Large intestine (tissue), 3 donors: ENCODE results near the gene XPO6. TPM values are rescaled to one million over a fixed set of nuclear protein-coding genes. Genes with fewer than 3 reads are reported as not detected.

ENCODE experiments used
- DNase-seq, 2 donors: peaks; one replicate each; pipeline versions ENCODE4 v3.0.0 to v3.0.0-alpha.2; 2013
- H3K27ac ChIP-seq: one replicate; pipeline ENCODE4 v1.5.1; 2013; ENCODE audit warnings: low read length
- H3K27me3 ChIP-seq: 2 replicates; pipeline ENCODE4 v1.6.1; 2013; ENCODE audit warnings: low read length; ENCODE audit not compliant: control insufficient read depth, insufficient read depth
- H3K36me3 ChIP-seq: 2 replicates; pipeline ENCODE4 v1.6.1; 2013; ENCODE audit warnings: low read length; ENCODE audit not compliant: control insufficient read depth, insufficient read depth
- H3K4me1 ChIP-seq: one replicate; pipeline ENCODE4 v1.6.1; 2013; ENCODE audit warnings: low read length; ENCODE audit not compliant: control insufficient read depth, insufficient read depth
- H3K4me3 ChIP-seq: one replicate; pipeline ENCODE4 v1.5.1; 2013; ENCODE audit warnings: low read length
- H3K9me3 ChIP-seq: one replicate; pipeline ENCODE4 v1.6.1; 2013; ENCODE audit warnings: mild to moderate bottlenecking, low read depth, low read length, moderate library complexity; ENCODE audit not compliant: control insufficient read depth
- WGBS: methylation state at CpG from one replicate; pipeline ENCODE4 v1.1.5; 2013; ENCODE audit warnings: low lambda C conversion rate; ENCODE audit not compliant: insufficient coverage; 5-methylcytosine and 5-hydroxymethylcytosine counted together
- polyA plus RNA-seq: library from polyadenylated mRNA; unstranded; fragments of 120-200 nt; gene quantifications from one replicate; pipeline ENCODE4 v1.2.1, GENCODE V29; 2013

XPO6 gene
- polyA plus RNA-seq, 1 donor = 63.4 TPM

- no peaks in the 10 kb centered on the region for H3K9me3 ChIP-seq
- H3K4me3 ChIP-seq = no peak overlapping the region
- no peaks in the 10 kb centered on the region for H3K27me3 ChIP-seq
- H3K36me3 ChIP-seq = peaks cover 15% of the 10 kb centered on the region
- DNase-seq = no peak
- H3K27ac ChIP-seq = no peak overlapping the region
- WGBS = no CpG with 5 or more reads among the region's 5 CpGs
- no peaks in the 10 kb centered on the region for H3K4me1 ChIP-seq
Measured at GRCh38 chr16:28093385-28093725, 118.4 kb downstream of the XPO6 start.

- Histone ChIP-seq H3K9me3 (no peaks in the 10 kb centered on the region), H3K4me1 (no peaks in the 10 kb centered on the region), H3K27me3 (no peaks in the 10 kb centered on the region), H3K4me3 (no peak overlapping the region), H3K36me3 (peaks cover 10% of the 10 kb centered on the region), H3K27ac (no peak overlapping the region)
- 96% methylated on average over 5 of the region's 17 CpGs for WGBS
- DNase-seq = no peak
Measured at GRCh38 chr16:28092721-28093384, 118.9 kb downstream of the XPO6 start.

DNA sequence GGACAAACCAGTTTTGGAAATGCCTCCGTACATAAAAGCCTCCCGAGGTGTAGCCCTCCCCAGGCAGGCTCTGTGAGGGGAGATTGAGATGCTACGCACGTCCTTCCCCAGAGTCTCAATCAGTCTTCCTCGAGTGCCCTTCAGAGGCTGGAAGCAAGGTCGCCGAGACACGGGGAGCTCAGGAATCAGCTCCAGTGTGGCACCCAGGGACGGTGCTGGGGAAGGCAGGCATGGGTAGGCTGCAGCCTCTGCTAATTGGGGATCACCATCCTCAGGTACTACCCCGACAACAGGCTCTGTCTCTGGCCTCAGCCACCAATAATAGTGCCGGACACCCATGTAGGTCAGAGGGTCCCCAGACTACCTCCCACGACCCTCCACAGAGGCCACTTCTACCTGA is 120.1 kb downstream of the XPO6 start:
- H3K36me3 ChIP-seq = no peaks in the 10 kb centered on the region
- H3K27me3 ChIP-seq = no peaks in the 10 kb centered on the region
- no peak overlapping the region for H3K27ac ChIP-seq
- WGBS = no CpG with 5 or more reads among the region's 12 CpGs
- no peak overlapping the region for H3K4me3 ChIP-seq
- DNase-seq = no peak
- H3K9me3 ChIP-seq = no peaks in the 10 kb centered on the region
- no peaks in the 10 kb centered on the region for H3K4me1 ChIP-seq

GRCh38 chr16:28090646-28091377 is 121.0 kb downstream of the XPO6 start:
- DNase-seq = no peak
- no peaks in the 10 kb centered on the region for H3K9me3 ChIP-seq
- H3K27ac ChIP-seq = no peak overlapping the region
- H3K4me3 ChIP-seq = no peak overlapping the region
- no CpG with 5 or more reads among the region's 19 CpGs for WGBS
- H3K27me3 ChIP-seq = no peaks in the 10 kb centered on the region
- no peaks in the 10 kb centered on the region for H3K36me3 ChIP-seq
- H3K4me1 ChIP-seq = no peaks in the 10 kb centered on the region

DNA sequence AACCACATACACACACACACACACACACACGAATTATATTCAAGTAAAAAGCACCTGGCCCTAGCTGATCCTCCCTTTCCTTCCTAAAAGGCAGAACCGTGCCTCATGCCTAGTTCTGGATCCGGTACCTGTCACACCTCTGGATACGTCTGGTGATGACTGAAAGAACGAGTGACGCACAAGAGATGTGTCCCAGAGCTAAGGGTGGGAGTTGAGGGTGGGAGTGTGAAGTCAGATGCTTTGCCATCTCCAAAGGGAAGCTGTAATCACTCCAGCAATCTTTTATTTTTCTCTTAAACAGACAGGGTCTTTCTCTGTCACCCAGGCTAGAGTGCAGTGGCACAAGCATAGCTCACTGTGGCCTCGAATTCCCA is 121.8 kb downstream of the XPO6 start:
- no CpG with 5 or more reads among the region's 7 CpGs for WGBS
- Histone ChIP-seq H3K27me3 (no peaks in the 10 kb centered on the region), H3K4me1 (no peaks in the 10 kb centered on the region), H3K36me3 (no peaks in the 10 kb centered on the region), H3K27ac (no peak overlapping the region), H3K4me3 (no peak overlapping the region), H3K9me3 (no peaks in the 10 kb centered on the region)
- no peak for DNase-seq

- Histone ChIP-seq H3K9me3 (no peaks in the 10 kb centered on the region), H3K36me3 (no peaks in the 10 kb centered on the region), H3K27me3 (no peaks in the 10 kb centered on the region), H3K4me3 (no peak overlapping the region), H3K27ac (no peak overlapping the region), H3K4me1 (no peaks in the 10 kb centered on the region)
- no peak for DNase-seq
- 100% methylated on average over 1 of the region's 3 CpGs for WGBS
Measured at GRCh38 chr16:28089205-28089991, 122.4 kb downstream of the XPO6 start.

DNA sequence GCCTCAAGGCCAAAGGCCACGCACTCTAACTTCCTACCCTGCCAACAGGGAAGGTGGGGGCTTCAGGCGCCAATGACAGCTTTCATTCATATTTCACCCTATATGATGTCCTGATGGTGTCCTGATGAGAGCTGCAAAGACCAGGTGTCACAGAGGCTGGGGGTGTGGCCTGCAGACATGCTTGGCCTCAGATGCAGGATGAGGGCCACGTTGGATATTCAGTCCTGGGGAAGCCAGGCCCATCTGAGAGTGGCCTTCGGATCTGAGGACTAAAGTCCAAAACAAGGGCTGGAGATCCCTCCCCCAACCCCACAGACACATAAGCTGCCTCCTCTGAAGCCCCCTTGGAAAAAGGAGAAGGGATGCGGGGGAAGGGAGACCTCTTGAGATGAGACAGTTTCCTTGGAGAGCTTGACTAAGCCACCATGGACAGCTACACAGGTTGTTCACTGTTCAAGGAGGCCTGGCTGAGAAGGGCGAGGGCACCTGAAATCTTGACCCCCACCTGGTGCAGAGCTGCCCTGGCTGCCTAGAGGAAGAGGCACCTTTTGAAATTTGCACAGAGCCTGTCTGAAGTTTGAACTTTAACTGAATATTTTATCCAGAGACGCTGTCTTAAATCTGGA is 124.0 kb downstream of the XPO6 start:
- H3K4me3 ChIP-seq = no peak overlapping the region
- H3K9me3 ChIP-seq = no peaks in the 10 kb centered on the region
- no peaks in the 10 kb centered on the region for H3K4me1 ChIP-seq
- no peak overlapping the region for H3K27ac ChIP-seq
- no peaks in the 10 kb centered on the region for H3K36me3 ChIP-seq
- no peaks in the 10 kb centered on the region for H3K27me3 ChIP-seq
- WGBS = no CpG with 5 or more reads among the region's 7 CpGs
- no peak for DNase-seq

- Histone ChIP-seq H3K36me3 (no peaks in the 10 kb centered on the region), H3K4me1 (peaks cover 2% of the 10 kb centered on the region), H3K9me3 (no peaks in the 10 kb centered on the region), H3K27ac (no peak overlapping the region), H3K4me3 (no peak overlapping the region), H3K27me3 (no peaks in the 10 kb centered on the region)
- no CpG with 5 or more reads among the region's 8 CpGs for WGBS
- DNase-seq = no peak
Measured at GRCh38 chr16:28087140-28087660, 124.6 kb downstream of the XPO6 start.

GRCh38 chr16:28086186-28087139 is 125.3 kb downstream of the XPO6 start:
- Histone ChIP-seq H3K36me3 (no peaks in the 10 kb centered on the region), H3K27me3 (no peaks in the 10 kb centered on the region), H3K4me3 (no peak overlapping the region), H3K4me1 (peaks cover 2% of the 10 kb centered on the region), H3K27ac (no peak overlapping the region), H3K9me3 (no peaks in the 10 kb centered on the region)
- WGBS = no CpG with 5 or more reads among the region's 21 CpGs
- no peak for DNase-seq
